ENCODE data around the gene TTYH2.
A peak's percentile ranks its signal among the peaks of the same experiment; 100 is the strongest.
"Not testable (repeated sequence)": the region's sequence is repeated elsewhere in the genome, so short reads cannot be mapped to it uniquely, and the experiment has no call there.

The TTYH2 gene, protein sequence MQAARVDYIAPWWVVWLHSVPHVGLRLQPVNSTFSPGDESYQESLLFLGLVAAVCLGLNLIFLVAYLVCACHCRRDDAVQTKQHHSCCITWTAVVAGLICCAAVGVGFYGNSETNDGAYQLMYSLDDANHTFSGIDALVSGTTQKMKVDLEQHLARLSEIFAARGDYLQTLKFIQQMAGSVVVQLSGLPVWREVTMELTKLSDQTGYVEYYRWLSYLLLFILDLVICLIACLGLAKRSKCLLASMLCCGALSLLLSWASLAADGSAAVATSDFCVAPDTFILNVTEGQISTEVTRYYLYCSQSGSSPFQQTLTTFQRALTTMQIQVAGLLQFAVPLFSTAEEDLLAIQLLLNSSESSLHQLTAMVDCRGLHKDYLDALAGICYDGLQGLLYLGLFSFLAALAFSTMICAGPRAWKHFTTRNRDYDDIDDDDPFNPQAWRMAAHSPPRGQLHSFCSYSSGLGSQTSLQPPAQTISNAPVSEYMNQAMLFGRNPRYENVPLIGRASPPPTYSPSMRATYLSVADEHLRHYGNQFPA

DNA sequence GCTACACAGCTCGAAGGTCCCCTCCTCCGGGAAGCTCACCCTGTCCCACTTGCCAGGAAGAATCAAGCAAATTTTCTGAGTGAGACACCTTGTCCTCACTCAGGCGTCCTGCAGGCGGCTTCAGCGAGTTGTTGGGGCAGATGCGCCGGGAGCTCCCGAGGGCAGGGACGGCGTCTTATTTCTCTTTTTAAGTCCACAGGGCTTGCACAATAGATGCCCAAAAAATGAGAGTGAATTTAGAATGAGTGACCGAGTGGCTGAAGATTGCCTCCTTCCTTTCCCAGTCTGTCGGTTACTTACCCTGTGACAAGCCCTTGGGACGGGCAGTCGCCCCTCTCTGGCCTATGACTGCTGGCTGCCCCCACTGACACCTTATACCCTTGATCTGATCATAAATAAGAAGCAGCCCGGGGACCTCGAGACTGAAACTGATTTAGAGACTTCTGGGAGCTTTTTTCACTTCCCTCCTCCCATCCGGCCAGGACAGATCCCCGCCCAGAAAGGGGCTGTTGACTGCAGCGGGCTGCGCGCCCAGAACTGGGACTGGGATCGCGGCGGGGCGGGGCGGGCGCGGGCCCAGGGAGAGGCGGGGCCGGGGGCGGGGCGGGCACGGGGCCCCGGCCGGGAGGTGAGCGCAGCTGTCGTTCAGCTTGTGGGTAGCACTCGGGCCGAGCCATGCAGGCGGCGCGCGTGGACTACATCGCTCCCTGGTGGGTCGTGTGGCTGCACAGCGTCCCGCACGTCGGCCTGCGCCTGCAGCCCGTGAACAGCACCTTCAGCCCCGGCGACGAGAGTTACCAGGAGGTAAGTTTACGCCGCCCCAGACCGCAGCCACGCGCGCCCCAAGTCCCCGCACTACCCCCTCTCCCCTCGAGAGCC, at the start of gene TTYH2:
TSS of gene TTYH2 (plus strand) at position 659 of the 879 bp plus-strand sequence. CDS start at position 676, 17 bp downstream.
- peak; percentile 63 for DNase-seq (ENCODE audit: low read depth)

DNA sequence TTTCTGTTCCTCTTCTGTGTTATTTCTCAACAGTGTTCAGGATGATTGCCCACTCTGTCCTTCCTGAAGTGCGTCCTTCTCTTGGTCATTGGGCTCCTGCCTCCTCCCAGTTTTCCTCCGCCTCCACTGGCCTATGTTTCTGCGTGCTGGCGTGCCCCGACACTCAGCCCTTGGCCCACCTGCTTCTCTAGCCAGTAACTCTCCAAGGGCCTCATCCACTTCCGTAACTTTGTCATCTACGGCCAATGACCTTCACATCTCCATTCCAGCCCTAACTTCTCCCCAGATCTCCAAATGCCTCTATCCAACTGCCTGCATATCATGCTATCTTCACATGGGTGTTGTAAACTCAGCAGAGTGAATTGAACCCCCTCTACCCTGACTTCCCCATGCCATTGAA, 49.5 kb upstream of the TTYH2 start:
- DNase-seq (ENCODE audit: low read depth) = no peak

DNA sequence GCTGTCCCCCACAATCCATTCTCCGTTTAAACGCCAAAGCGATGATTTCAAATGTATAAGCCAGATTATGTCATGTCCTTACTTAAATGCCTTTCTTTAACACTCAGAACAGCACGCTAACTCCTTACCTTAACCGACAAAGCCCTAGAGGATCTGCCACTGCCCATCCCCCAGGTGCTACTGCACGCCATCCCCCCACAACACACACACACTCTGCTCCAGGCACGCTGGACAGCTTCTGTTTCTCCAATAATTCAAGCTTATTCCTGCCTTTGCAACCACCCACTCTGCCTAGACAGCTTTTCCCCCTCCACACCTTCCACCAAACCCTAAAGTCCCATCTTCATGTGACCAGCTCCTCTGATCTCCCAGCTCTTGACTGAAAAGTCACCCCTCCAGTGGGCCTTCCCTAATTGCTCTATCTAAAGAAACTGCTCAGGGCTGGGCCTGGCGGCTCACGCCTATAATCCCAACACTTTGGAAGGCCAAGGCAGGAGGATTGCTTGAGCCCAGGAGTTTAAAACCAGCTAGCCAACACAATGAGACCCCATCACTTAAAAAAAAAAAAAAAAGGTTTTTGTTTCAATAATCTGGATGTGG, 48.8 kb upstream of the TTYH2 start:
- DNase-seq (ENCODE audit: low read depth) = no peak

DNA sequence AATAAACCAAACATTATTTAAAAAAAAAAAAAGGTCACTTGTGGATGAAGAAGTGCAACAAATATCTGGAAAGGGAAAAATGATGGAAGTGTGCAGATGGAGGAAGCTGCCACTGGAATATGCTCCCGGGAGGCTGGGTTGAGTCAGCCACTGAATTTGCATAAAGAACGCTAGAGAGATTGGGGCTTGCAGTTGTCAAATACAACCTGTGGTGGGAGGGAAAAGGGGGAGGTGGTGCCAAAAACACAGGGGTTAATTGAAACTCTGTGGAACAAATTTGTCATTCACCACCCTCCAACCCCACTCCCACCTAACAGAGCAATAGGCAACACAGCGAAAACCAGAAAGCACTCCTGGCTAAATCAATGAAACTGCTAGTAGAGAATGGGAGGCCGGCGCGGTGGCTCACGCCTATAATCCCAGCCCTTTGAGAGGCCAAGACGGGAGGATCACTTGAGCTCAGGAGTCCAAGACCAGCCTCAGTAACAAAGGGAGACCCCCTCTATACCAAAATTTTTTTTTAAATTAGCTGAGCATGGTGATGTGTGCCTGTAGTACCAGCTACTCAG, 47.5 kb upstream of the TTYH2 start:
- DNase-seq (ENCODE audit: low read depth) = no peak

DNA sequence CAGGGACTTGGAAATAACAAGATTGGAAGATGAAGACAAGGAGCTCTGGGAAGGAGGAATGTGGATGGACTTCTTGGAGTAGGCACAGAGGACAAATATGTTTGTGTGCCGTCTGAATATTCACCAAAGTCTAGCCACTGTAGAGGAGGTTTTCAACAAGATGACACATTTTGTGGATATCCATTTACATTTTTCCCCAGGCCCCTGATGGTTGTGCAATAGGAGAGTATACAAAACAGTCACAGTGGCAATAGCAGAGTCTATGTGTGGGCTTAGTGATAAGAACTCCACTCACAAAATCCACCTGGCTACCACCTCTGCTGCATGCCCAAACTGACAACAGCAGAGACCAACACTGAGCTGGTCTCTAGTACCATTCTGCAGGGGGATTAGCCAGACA, 42.4 kb upstream of the TTYH2 start:
- no peak for DNase-seq (ENCODE audit: low read depth)

DNA sequence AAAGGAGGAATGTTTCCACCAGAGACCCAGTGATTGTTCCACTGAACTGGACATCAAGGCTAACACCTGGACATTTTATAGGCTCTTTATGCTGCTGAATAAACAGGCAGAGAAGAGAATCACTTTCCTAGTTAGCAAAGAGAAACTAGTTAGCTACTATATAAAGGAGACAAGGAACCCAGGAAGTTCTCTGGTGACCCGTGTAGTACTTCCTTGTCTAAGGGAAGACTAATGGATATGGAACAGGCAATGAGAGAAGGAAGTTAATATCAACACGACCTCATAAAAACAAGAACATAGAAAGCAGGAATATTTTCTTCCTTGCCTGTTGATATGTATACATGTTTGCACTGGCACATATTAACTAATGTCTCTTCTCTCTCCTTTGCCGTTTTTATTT, 40.7 kb upstream of the TTYH2 start:
- DNase-seq (ENCODE audit: low read depth) = no peak

DNA sequence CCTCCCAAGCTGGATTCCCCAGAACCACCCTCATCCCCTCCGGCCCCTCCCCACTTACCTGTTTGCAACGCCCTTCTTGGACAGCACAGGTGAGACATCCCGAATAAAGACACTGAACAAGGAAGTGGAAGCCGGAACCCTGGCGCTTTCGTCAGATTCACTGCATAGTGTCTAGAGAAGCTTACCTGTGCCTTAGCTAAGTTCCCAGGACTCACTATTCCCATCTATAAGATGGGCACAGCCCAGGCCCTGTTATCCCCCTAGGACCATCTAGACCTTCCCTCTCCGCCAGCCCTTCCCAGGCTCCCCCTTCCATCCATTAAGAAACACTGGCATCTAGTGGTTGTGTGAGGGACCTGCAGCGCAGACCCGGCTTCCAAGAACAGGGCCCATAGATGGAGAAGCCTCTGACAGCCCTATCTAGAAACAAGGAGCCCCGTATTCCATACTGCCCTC, 36.8 kb upstream of the TTYH2 start:
- DNase-seq (ENCODE audit: low read depth) = no peak

DNA sequence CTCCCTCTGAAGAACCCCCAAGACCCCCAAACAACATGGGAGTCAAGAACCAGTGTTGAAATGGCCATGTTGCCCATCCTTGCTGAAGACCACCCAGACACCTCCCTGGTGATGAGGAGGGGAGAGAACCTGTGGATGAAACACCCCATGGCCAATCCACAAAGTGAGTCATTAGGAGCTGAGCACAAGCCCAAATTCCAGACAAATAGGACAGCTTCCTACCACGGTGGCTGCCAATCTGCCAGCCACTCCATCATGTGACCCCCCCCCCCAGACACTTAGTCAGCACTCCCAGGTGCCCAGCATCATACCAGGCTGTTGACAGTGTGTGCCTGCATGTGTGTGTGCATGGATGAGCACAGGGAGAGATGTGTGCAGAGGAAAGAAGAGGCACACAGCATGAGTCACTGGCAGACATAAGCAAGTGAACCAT, 36.3 kb upstream of the TTYH2 start:
- no peak for DNase-seq (ENCODE audit: low read depth)

DNA sequence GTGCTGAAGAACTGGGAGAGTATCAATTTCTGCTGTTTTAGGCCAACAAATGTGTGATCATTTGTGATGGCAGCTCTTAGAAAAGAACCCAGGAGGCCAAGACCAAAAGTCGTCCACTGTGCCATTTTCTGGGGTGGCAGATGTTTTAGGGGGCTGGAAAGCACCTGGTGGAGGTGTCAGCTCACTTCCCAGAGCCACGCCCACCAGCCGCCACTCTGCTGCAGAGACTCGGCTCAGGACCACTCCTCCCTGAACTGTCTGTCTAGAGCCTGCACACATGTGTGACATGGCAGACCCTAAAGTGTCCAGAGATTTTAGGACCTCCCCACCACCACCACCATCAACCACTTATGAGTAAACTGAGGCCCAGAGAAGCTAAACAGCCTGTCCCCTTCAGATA, 33.8 kb upstream of the TTYH2 start:
- no peak for DNase-seq (ENCODE audit: low read depth)

DNA sequence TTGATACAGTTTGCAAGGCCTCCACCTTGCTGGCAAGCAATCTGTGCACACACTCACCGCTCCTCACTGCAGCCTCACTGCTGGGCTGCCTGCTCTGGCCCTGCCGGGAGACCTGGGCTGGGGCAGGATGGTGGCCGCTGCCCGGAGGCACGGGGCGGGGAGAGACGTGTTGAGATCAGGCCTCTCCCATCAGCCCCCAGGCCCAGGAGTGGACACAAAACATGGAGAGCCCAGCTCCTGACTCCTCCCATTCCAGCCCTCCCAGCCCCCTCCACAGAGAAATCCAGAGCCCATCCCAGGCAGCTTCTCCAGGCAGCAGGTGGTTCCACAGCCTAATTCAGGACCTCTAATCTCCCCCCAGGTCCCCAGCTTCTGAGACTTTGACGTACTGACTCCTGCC, 33.0 kb upstream of the TTYH2 start:
- DNase-seq (ENCODE audit: low read depth) = no peak

DNA sequence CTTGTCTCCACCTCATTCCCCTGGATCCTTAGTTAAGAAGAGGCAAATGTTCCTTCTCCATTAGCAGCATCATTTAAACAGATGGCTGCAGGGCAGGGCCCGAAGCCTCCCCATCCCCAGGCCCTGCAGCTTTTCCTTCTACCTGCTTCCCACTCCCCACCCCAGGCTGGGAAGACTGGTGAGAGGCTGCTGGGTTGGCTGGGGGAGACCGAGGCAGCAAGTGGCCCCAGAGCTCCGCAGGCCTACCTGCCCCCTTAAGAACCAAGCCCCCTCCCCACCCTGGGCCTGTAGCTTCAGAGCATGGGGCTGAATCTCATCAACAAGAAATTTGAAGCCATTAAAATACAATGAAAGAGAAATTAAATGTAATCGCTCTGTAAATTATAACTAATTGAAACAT, 32.0 kb upstream of the TTYH2 start:
- DNase-seq (ENCODE audit: low read depth) = no peak

DNA sequence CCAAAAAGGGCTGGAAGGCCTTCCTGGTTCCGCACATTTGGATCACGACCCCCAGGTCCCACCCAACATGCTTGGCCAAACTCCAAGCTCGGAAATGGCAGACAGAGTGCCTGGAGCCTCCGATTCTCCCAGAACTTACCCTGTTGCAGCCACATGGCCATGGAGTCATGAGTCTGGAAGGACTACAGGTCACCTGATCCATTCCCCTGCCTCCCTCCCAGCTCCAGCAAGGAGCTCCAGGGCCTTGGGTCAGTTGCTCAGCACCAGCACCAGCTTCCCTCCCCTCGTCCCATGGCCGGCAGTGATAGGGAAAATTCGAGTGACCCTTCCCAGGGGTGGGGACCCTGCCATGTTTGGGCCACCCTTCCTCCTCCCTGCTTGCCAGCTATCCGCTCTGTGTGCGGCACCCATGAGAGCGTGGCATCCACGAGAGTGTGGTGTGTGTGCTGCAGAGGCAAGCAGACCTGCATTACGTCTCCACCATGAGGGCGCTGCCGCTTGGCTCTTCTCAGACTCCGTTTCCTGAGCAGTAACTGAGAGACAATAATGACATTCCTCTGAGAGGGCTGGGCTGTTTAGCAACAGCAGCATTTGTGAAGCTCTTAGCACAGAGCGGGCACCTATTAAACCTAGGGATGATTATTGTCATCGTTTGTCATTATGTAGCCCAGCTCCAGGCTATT, 31.2 kb upstream of the TTYH2 start:
- no peak for DNase-seq (ENCODE audit: low read depth)

DNA sequence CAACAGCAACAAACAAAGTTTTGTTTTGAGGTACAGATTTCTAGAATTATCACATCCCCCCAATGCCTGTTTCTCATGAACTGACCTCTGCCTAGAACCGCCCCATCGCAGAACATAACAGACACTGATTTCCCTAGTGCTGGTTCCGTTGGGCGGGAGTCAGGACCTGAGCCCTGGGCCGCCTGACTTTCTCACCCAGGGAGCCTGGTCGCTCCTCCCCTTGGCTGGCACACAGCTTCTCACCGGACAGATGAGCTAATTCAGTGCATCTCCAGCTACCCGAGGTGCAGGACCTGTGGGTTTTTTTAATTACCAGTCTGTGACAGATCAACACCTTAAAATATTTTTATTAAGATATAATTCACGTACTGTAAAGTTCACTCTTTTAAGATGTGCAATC, 30.0 kb upstream of the TTYH2 start:
- DNase-seq (ENCODE audit: low read depth) = no peak

DNA sequence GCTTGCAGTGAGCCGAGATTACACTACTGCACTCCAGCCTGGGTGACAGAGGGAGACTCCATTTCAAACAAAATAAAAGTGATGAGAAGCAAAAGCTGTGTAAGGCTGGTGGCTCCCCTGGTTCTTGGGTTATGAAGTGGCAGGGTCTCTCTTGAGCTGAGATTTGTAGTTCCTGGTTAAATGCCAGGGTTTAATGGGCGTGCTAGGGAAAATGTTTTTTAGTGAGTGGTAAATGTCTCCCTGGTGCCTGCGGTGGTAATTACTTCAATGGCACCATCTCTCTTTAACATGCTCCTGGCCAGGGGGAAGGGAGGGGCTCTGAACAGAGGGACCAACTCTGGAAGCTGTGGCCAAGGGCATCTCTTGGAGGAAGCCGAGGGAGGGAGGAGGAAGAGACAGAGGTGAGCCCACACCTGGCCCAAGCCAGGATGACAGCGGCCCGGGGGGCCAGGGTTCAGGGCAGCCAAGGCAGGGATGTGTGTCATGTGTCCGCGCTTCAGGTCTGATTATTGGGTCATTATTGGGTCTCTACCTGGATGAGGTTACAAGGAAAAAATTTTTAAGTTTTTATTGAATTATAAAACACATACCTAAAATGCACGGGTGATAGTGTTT, 27.7 kb upstream of the TTYH2 start:
- no peak for DNase-seq (ENCODE audit: low read depth)

DNA sequence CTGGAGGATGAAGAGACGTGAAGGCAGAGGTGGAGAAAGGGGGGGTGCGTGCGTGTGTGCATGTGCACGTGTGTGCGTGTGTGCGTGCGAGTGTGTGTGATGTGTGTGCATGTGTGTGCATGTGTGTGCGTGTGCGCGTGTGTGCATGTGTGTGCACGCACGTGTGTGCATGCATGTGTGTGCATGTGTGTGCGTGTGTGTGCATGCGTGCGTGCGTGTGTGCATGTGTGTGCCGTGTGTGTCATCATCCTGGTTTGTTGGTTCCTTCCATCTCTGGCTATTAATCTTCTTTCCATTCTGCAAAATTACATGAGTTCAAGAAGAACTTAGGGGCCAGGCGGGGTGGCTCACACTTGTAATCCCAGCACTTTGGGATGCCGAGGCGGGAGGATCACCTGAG, 26.9 kb upstream of the TTYH2 start:
- no peak for DNase-seq (ENCODE audit: low read depth)

DNA sequence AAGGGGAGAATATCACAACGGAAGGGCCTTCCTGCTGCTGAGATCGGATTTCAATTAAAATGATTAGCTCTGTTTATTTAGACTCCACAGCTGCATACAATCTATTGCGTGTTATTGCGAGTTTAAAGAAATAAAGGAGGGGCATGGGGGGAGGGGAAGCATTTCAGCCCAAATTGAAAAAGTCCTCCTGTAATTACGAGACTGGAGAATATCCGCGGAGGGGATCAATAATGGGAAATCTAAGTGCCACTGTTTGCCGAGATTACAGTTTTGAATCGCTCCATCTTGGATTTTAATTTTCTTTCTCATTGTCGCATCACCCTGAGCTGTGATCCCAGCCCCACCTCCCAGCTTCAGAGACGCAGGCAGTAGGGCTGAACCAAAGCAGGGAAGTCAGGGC, 25.6 kb upstream of the TTYH2 start:
- no peak for DNase-seq (ENCODE audit: low read depth)

DNA sequence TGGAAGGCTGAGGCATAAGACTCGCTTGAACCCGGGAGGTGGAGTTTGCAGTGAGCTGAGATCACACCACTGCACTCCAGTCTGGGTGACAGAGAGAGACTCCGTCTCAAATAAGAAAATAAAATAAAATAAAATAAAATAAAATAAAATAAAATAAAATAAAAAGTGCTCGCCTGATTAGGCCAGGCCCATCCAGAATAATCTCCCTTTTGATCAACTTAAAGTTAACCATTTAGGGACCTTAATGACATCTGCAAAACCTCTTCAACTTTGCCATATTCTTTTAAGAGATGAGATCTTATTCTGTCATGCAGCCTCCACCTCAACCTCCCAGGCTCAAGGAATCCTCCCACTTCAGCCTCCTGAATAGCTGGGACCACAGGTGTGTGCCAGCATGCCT, 24.7 kb upstream of the TTYH2 start:
- not testable (repeated sequence) for DNase-seq (ENCODE audit: low read depth)

DNA sequence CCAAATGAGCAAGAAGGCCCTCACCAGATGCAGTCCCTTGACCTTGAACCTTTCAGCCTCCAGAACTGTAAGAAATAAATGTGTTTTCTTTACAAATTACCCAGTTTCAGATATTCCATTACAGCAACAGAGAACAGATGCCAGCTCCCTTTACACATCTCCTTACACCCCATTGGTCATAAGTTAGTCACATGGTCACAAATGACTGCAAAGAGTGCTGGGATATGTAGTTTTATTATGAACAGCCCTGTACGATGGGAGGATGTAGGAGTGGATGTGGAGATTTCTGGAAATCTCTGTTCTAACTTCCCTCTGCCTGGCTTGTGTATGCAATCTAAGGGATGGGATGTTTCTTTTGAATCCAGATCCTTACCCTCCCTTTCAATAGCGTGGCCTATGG, 23.2 kb upstream of the TTYH2 start:
- no peak for DNase-seq (ENCODE audit: low read depth)

DNA sequence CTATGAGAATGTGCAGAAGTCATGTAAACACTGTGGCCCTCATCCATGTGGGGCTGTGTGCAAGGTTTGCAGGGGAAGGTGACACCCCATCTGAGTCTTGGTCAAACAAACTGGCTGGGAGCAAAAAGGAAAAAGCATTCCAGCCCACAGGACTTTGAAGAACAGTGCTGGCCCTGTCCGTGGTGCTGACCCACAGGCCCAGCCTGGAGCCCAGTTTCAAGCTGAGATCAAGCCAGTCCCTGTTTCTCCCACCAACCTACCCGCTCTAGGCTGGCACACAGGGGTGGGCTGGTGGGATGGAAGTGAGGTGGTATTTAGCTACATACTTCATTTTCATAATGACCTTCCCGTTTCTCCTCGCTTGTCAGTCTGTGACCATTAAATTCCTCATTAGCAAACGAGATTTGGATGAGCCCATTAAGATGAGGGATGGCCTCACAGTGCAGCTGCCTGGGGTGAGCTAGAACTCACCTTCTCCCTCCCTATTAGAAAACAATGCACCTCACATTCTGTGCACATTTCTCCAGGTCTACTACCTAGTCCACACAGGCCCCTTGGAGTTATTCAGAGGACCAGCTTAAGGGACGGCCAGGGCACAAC, 22.5 kb upstream of the TTYH2 start:
- no peak for DNase-seq (ENCODE audit: low read depth)

DNA sequence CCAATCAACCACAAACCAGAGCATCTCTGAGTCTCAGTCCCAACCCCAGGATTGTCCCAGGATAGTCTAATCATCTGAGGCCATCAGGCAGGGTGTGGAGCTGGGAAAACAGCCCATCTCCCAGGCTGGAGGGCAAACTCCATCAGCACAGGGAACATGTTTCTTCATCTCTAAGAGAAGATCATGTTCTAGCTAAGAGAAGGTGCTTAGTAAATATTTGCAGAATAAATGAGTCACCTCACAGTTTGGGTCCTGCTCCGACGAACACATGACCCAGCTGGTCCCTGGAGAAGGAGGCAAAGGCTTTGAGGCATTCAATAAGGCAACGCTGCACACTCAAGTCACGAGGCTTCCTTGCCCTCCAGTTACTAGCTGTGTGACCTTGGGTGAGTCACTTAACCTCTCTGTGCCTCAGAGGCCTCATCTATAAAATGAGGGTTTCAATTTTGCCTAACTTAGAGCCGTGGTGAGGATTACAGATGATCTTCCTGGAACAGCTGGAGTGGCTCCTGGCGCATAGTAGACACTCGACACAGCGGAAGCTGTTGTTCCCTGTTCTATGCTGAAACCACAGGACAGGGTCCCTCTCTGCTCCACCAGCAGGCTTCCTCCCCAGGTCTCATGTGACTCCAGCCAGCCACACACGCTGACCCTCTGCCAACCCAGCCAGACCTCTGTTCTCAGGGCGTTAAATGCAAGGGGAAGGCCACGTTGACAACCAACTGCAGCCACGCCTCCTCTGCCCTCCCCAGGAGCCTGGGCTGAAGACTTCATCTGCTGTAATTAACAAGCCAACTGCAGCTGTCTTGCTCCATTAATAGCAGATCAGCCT, 20.2 kb upstream of the TTYH2 start:
- no peak for DNase-seq (ENCODE audit: low read depth)

All from activated T-helper 1 cell treated with Interleukin-2 at 50 U/mL for 16 hours (primary cell).